ENCODE results near the gene STK17A.
"Not testable (repeated sequence)": the region's sequence is repeated elsewhere in the genome, so short reads cannot be mapped to it uniquely, and the experiment has no call there.

The STK17A gene

DNA sequence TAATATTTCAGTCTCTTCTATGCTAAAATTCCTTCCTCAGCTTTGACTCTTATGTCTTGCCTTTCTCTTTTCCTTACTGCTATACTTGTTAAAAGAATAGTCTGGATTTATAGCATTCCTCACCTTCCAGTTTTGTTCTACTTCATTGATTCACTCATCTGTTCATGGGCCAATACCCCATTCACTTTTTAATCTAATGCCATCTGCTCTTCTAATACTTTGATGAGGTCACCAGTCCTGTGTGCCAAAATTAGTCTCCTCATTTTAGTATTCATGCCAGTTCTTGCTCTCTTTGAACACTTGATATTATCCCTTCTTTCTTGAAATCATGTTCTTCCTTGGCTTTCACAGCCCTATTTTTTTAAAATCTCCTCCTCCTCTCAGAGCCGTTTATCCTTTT is 19.3 kb downstream of the STK17A start:
- no peak for DNase-seq

DNA sequence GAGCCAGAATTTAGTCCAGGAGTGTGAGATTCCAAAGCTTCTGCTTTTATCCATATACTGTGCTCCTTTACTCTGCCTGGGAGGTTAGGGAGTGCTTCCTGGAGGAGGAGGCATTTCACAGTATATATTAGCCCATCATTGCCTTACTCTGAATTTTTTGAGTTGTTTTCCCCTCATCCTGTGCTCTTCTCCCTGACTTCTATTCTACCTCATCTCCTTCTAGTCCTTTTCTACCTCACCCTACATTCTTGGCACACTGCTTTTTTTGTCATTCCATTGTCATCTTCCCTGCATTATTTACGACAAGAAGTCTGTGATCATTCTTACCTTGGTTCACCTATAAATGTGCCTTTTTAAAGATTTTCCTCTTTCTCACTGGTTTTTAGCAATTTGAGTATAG is 21.3 kb downstream of the STK17A start:
- no peak for DNase-seq

DNA sequence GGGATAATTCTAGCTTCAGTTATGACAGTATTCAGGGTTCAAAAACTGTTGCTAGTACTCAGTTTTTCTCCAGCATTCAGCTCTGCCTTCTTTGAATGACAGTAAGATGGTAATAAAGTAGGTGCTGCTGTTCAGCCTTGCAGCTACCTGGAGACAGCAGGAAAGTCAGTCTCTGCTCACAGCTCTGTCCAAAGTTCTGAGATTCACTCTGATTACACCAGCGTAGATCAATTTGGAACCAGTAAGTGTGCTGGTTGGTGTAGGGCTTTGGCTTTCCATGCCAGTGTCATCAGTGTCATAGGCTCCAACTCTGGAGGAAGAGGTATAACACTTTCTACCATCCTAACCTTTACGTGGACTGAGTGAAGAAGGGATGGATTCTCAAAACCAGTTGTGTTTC is 26.2 kb downstream of the STK17A start:
- no peak for DNase-seq

DNA sequence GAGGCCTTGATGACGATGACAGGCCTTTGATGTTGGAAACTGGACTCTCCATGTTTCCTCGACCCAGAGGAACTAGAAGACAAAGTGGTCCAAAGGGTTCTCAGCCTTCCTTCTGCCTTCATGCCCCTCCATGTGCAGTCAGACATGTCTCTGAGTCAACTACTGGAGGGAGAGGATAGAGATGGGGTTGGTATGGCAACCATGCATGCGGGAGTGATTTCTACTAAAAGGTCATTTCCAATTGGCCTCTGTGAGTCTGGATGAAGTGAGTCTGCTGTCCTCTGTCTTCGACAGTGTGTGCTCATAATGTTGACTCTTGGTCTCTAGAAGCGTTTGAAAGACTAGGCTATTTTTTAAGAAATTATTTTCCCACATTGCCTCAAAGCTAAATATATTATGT is 29.2 kb downstream of the STK17A start:
- no peak for DNase-seq

DNA sequence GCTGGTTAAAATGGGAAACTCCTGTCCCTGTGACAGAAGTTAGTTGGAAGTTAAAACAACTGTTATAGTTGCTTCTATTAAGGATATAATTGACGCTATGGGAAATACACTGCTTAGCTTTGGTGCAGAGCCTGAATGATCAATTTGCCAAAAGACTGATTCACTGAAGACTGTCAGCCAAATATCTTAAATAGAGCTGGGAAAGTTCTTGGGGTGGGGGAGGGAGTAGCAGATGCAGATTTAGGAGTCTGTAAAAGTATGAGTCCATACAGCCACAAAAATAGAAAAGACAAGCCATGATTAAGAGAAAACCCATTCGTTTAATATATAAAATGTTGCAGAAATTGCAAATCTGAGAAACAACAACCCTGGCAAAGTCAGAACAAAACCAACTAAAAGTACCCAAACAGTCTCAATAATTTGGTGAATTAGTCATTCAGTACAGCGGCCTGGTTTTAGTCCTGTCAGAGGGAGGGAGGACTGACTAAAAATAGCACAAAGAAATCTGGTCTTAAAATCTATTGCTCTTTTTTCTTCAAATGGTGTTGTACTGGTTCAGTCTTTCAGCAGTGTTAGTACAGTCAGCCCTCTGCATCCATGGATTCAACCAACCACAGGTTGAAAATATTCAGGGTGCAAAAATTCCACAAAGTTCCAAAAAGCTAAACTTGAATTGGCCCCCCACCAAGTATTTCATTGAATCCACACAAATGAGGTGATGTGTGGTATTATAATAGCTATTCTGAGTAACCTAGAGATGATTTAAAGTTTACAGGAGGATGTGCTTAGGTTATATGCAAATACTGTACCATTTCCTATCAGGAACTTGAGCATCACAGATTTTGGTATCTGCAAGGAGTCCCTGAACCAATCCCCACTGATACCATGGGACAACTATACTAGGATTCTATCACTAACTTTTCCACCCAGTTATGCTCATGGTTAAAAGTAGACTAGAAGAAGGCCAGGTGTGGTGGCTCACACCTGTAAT is 30.0 kb downstream of the STK17A start:
- no peak for DNase-seq

DNA sequence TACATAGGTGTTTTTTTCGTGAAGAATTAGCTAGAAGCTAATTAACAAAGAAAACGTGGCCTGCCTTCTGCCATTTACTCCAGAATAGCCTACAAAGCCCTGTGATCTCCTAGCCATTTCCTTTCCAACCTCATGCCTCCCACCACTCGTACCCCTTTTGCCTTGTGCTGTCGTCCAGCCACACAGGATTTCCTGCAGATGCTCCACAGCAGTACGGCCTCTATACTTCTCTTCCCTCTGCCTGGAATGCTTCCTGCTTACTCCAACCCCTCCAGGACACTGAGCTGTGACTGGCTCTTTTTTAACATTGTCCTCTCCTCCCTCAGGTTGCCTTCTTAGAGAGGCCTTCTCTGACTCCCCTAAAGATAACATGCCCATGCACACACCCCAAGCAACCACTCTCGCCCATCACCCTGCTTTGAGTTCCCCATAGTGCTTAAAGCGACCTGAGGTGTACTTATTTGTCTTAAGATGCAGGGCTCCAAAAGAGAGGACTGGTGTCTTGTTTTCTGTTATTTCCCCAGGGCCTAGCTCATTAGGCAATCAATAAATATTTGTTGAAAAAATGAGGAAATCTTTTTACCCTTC is 32.7 kb downstream of the STK17A start:
- no peak for DNase-seq

DNA sequence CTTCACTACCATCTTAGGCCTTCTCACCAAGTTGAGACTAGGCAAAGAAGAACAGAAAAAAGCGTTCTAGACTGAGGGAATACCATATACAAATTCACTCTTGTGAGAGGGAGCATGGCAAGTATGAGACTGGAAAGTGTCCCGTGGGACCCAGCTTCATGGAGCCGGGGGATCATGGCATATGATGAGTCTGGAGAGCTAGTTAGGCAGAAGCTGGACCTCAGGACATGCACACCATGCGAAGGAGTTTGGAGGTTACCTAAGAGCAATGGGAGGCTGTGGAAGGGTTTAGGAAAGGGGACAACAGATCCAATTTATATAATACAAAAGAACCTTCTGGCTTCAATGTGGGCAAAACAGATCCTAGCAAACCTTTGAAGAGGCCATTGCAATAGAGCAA is 34.1 kb downstream of the STK17A start:
- DNase-seq: no peak

DNA sequence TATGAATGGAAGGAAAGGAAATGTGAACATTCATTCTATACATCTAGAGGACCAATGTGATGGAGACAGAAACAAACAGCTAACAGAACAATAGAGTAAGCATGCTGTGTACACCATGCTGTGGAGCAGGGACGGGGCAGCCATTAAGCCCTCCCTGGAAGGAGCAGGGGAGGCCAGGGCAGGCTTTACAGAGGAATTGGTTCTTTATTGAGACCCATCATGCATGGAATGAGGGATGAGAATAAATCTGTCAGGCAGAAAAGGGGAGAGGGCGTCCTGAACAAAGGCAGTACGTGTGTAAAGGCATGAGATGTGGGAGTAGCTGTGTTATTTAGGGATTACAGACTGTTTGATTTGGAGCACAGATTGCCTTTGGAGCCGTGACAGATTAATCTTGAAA is 35.2 kb downstream of the STK17A start:
- no peak for DNase-seq

DNA sequence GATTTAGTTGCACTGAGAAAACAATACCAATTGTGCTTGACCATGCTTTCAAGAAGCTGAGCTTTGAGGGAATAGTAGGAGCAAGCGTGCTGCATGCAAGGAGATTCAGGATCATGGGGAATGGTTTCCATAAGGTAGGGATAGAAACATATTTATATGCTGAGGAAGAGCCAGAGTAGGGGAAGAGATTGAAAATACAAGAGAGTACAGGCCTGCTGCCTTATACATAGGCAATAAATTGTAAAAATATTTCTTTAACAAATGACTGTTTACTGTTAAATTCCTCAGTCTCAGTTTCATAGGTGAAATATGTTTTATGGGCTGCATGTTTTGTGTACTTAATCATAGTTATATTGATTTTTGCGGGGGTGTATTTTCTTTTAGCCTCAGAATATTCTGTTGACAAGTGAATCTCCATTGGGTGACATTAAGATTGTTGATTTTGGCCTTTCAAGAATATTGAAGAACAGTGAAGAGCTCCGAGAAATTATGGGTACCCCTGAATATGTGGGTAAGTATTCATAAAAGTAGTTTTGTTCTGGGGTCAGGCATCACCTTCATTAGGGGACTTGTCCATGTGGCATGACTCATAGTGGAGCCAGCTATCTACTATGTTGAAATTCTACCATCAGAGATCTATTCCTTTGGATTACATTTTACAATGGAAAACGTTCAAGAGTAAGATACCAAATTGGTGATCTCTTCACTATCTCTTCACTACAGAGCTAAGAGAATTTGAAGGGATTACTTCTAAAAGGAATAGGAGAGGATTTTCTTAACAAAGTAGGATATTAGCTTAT is 36.5 kb downstream of the STK17A start:
- DNase-seq: no peak

DNA sequence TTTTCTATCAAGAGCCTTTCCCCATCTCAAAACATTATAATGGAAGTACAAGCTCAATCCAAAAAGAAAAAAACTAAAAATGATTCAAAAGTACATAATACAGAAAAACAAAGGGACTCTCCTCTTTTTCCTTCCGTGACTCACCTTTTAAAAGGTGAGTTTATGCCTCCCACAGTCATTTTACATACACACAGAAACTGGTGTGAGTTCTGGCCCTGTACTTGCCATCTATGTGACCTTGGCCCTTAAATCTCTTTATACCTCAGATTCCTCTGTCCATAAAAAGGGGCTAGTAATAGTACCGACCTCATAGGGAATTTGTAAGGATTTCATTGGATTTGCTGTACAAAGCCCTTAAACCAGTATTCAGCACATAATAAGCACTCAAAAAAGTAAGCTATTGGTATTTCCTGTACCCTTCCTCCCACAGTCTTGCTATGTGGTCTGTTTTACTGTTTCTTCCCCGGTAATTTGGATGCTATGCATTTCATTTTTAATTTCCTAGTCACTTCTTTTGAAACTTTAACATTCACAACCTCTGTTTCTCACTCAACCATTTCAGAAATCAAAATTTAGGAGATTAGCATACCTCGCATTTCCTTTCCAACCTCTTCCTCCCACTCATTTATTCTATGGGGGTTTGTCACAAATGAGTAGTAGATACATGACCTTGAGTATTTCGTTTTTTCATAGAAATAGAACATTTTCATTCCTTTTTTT is 39.0 kb downstream of the STK17A start:
- no peak for DNase-seq

DNA sequence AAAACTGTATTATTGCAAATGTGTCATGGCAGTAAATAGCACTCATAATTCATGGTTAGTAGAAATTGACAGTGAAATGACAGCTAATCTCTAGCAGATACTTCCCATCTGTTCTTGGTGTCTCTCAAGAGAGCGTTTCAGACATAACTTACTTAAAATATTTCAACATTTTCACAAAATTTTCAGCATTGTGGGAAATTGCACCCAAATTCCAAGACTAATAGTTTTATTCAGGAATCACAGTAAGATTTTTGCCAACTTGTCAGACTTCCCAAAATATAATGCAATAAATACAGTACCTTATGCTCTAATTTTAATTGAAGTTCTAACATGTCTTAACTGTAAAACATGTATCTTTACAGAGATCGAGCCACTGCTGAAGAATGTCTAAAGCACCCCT is 41.2 kb downstream of the STK17A start:
- no peak for DNase-seq

DNA sequence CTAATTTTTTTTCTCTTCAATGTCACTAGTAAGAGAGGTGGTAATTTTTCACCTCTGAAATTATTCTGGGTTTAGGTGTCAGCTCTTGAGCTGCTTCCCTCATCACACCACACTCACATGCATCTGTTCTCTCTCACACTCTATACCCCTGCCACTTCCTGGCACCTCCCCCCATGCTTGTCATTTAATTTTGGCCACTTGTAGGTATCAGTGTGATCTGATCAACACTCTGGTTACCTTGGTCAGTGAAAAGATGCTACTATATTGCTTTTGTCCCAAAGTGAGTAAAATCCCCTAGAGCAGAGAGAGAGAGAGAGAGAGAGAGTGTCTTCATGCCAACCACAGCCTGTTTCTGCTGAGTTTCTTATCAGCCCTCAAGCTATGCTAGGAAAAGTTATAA is 42.5 kb downstream of the STK17A start:
- peak; percentile 25 for DNase-seq

DNA sequence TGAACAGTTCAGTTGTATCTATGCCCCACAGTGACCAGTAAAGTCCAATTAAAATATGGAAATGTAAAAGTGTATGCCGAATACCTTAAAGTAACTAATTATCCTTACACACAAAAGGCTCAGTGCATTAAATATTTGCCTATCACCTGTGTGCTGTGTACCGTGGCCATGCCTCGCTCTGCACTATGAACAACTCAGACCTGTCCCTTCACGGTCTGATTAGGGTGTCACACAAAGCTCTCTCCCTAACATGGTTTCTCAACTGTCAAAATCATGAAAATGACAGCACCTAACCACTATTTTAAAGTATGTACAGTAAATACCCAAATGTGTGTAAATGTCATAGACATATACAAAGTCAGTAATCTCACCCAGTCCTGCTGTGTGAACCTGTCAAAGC is 43.1 kb downstream of the STK17A start:
- DNase-seq: no peak

DNA sequence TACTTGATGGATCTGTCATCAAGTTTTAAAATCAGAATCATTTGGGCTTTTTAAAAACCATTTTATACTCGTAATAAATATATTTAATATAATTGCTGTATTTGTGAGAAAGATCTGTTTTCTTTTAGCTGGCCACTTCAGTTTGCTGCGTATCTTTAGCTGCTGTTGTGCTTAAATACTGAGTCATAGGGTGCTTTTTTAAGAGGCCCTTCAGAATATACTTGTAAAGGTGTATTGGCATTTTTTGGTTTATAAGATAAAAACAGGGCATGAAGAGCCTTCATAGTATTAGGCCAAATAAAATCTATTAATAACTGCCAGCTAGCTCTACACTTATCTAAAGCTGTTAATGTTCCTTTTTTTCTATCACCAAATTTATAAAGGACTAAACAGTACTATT is 43.8 kb downstream of the STK17A start:
- DNase-seq: no peak

DNA sequence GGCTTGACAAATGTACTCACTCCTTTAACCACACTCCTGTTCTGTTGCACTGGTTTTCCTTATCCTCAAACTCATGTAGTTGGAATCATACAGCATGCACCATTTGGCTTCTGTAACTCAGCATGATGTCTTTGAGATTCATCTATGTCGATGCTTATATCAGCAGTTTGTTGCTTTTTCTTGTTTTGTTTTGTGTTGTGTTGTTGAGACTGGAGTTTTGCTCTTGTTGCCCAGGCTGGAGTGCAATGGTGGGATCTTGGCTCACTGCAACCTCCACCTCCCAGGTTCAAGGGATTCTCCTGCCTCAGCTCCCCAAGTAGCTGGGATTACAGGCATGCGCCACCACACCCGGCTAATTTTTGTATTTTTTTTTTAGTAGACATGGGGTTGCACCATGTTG is 44.9 kb downstream of the STK17A start:
- not testable (repeated sequence) for DNase-seq

DNA sequence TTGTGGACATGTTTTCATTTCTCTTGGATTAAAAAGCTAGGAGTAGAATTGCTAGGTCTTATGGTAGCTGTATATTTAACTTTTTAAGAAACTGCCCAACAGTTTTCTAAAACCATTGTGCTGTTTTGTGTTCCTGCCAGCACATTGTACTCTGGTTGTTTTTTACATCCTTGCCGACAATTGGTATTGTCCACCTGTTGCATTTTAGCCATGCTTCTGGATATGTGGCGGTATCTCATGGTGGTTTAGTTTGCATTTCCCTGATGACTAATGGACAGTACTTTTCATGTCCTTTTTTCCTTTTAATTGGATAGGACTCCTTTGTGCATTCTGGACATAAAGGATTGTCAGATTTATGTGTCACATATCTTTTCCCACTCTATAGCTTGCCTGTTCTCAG is 45.5 kb downstream of the STK17A start:
- no peak for DNase-seq

DNA sequence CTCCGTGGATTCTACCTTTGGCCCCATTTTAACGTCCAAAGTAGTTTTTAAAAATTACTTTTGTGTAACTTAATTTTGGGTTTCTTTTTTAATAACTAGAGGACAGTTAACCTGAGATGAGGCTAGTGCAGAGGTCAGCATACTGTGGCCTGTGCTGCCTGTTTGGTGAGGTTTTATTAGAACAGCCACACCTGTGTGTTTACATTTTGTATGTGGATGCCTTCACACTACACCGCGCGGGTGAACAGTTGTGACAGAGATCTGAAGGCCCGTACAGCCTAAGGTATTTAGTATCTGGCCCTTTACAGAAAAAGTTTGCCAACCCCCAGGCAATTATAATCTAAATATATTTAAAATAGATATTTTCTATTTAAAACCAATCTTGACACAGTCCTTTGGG is 46.9 kb downstream of the STK17A start:
- no peak for DNase-seq

DNA sequence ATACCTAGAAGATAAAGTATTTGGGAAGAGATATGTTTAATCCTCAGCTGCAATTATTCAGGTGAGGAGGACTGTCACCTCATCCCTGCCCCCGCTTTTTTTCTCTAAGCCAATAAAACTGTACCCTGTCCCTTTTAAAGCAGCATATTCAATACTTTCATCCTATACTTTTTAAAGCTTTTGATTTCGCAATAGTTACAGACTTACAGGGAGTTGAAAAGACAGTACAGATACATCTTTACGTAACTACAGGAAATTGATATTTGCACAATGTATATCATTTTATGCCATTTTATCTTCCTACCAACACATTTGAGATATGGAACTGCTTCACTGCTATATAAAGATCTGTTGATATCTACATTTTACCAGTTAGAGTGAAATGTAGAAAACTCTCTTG is 47.6 kb downstream of the STK17A start:
- DNase-seq: peak; percentile 36

DNA sequence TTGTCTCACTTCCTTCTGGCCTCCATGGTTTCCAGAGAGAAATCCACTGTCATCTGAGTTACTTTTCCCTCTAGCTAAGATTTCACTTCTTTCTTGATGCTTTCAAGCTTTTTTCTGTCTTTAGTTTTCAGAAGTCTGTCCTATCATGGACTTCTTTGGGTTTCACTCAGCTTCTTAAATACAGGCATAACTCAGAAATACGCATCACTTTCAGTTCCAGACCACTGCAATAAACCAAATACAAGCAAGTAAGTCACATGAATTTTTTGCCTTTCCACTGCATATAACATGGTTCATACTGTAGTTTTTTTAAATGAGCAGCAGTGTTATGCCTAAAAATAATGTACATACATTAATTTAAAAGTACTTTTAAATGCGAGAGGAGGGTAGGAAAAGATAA is 48.7 kb downstream of the STK17A start:
- no peak for DNase-seq

DNA sequence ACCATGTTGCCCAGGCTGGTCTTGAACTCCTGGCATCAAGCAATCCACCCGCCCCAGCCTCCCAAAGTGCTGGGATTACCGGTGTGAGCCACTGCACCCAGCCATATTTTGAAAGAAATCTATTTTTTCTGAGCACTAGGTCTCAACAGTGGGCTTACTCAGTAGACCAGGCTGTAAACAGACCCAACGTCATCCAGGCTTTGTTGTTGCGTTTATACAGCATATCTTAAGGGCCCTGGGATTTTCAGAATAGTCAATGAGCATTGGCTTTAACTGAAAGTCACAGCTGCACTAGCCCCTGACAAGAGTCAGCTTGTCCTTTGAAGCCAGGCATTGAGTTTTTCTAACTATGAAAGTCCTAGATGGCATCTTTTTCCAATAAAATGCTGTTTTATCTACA is 49.8 kb downstream of the STK17A start:
- DNase-seq: no peak

DNA sequence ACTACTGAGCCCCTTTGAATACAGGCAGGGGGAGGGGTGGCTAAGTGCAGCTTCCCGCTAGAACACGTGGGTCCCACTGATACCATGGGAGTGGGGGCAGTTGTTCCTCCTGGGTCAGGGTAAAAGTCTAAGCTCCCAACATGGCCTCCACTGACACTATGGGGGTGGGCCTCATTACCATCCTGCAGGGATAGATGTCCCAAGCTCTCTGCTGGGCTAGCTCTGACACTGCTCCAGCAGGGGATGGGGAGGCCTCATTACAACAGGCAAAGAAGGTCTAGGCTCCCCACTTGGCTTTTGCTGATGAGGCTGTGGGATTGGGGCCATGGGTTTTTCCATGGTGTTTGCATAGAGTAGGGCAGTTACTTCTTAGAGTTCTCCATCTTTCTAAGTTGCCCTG is 51.5 kb downstream of the STK17A start:
- no peak for DNase-seq

DNA sequence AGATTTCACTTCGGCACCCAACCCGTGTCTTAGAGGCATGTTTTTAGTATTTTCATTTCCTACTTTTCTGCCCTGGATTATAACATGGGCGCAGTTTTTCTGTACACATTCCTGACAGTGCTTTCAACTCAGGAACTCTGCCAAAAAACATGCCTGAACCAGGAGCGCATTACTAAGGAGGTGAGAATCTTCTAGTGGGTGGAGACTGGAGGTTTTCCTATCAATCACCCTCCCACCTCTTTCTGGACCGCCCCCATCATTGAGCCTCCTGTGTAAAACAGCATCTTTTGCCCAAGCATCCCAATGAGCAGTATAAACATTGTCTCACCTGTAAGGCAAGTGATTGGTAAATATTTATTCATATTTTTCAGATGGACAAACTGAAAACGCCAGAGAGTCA is 53.2 kb downstream of the STK17A start:
- DNase-seq: no peak

Data from hematopoietic multipotent progenitor cell treated with erythropoietin and hydrocortisone succinate and interleukin-3 and kit ligand, for 4 days (in vitro differentiated cells).